ENCODE measurements around the gene SLC22A23.

DNA sequence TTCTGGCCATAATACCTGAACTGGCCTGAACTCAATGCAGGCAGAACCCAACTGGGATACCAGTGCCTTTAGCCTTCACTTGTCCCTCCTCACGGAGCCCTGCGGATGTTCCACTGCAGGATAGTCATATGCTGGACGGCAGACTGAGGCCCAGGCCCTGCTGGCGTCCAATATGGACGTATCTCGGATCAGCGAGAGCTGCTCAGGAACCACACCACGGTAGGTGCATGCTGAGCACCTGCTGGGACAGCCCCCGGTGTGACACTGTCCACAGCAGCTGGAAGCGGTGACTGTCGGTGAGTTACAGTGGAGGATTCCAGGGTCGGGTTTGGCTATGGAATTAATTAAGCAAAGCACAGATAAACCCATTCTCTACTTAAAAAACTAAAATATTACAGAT, 149.4 kb downstream of the SLC22A23 start:
- TF ChIP-seq, protein P1, sequence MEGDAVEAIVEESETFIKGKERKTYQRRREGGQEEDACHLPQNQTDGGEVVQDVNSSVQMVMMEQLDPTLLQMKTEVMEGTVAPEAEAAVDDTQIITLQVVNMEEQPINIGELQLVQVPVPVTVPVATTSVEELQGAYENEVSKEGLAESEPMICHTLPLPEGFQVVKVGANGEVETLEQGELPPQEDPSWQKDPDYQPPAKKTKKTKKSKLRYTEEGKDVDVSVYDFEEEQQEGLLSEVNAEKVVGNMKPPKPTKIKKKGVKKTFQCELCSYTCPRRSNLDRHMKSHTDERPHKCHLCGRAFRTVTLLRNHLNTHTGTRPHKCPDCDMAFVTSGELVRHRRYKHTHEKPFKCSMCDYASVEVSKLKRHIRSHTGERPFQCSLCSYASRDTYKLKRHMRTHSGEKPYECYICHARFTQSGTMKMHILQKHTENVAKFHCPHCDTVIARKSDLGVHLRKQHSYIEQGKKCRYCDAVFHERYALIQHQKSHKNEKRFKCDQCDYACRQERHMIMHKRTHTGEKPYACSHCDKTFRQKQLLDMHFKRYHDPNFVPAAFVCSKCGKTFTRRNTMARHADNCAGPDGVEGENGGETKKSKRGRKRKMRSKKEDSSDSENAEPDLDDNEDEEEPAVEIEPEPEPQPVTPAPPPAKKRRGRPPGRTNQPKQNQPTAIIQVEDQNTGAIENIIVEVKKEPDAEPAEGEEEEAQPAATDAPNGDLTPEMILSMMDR (conservative IDR thresholded peaks at IDR 0.05; ENCODE audit: low read depth, low read length): no peak
- TF ChIP-seq CEBPB (IDR thresholded peaks at IDR 0.05; ENCODE audit: low read depth, low read length): no peak
- TF ChIP-seq RAD21 (IDR thresholded peaks at IDR 0.05; ENCODE audit: low read length): no peak
- TF ChIP-seq POLR2A (IDR thresholded peaks at IDR 0.05; ENCODE audit: low read depth, low read length): no peak
- TF ChIP-seq RFX5 (IDR thresholded peaks at IDR 0.05; ENCODE audit: low read depth, low read length): no peak
